ENCODE data around the gene XKR7.
"Not testable (repeated sequence)": the region's sequence is repeated elsewhere in the genome, so short reads cannot be mapped to it uniquely, and the experiment has no call there.

Gene XKR7, protein sequence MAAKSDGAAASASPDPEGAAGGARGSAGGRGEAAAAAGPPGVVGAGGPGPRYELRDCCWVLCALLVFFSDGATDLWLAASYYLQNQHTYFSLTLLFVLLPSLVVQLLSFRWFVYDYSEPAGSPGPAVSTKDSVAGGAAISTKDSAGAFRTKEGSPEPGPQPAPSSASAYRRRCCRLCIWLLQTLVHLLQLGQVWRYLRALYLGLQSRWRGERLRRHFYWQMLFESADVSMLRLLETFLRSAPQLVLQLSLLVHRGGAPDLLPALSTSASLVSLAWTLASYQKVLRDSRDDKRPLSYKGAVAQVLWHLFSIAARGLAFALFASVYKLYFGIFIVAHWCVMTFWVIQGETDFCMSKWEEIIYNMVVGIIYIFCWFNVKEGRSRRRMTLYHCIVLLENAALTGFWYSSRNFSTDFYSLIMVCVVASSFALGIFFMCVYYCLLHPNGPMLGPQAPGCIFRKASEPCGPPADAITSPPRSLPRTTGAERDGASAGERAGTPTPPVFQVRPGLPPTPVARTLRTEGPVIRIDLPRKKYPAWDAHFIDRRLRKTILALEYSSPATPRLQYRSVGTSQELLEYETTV

GRCh38 chr20:31967830-31968249 is at the start of gene XKR7:
TSS of gene XKR7 (plus strand) at chr20:31968151. CDS start at chr20:31968176, 25 bp downstream.
- peak; percentile 18 for DNase-seq

DNA sequence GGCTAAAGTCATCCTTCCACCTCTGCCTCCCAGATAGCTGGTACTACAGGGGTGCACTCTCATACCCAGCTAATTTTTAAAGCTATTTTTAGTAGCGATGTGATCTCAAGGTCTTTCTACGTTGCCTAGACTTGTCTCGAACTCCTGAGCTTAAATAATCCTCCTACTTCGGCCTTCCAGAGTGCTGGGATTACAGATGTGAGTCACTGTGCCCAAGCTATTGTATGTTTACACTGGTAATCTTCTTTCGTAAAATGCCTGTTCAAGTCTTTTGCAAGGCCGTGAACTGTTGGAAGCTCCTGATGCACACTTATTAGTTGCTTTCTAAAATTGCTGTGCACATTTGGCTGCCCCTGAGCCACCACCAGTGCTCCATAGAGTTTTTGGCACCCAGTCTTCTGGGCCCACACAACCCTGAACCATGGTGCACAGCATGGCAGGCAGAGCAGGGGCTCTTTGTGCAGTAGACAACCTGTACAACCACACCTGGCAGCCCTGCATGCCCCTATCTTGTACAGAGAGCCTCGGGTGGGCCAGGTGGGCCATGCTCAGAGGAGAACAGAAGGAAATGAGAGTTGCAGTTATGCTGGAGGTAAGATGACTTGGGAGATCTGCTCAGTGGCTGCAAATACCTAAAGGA is 49.4 kb upstream of the XKR7 start:
- DNase-seq, result peak; percentile 12

- no peak for DNase-seq
Observed at GRCh38 chr20:31919410-31920155, 48.4 kb upstream of the XKR7 start.

DNA sequence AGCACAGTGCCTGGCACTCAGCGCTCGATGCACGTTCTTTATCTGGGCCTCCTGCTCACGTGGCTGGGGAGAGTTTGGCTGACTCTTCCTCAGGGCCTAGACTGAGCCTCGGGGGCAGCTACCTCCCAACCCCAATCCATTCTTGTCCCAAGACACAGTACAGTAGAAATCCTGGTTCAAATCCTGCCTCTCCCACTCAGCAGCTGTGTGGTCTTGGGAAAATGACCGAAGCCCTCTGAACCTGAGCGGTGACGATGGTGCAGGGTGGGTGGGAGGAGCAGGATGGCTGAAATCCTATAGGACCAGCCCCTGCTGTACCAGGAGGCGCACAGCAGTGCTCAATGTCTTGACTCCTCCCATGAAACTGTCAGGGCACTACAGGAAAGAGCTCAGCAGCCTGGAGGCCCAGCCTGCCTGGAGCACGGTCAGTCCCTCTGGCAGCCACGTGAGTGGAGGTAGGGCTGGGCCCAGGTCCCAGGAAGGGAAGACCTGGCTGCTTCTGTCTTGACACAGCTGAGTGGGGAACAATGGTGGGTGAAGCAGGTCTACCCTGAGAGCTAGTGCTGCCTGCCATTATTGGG is 47.6 kb upstream of the XKR7 start:
- DNase-seq, result no peak

- not testable (repeated sequence) for DNase-seq
Observed at GRCh38 chr20:31921480-31921879, 46.5 kb upstream of the XKR7 start.

GRCh38 chr20:31922181-31922580 is 45.8 kb upstream of the XKR7 start:
- peak; percentile 16 for DNase-seq

GRCh38 chr20:31922588-31922987 is 45.4 kb upstream of the XKR7 start:
- DNase-seq, result no peak

DNA sequence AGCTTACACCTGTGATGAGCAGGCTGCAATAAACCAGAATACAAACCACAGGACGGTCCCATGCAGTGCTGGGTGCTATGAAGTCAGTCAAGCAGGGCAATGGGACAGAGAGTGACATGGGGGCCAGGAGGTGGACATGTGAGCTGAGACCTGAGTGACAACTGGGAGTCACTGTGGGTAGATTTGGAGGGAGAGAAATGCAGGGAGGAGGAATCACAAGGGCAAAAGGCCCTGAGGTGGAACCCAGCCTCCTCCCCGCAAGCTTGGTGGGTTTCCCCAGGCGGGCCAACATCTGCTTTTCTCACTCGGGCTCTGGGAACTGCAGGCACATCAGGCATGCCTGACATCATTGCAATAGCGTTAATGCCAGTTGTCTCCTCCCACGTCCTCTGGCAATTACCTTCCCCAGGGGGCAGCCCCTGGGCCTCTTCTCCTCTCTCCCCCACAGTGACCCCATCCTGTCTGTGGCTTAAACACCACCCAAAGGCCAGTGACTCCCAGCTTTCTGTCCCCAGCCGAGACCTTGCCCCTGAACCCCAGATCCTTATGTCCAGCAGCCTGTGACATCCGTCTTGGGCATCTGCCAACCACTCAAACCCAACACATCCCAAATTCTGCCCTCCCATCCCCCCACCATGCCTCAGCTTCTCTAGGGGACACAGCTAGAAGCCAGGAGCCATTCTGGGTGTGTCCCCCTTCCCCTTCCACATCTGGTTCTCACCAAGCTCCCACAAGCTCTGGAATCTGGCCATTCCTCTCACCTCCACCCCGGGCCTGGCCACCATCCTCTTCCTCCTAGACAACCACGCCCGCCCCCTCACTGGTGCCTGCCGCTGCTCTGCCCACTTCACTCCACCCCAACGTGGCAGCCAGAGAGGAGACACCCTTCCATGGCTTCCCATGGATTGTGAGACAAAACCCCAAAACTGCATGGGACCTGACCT is 44.3 kb upstream of the XKR7 start:
- peak; percentile 88 for DNase-seq

- DNase-seq, result no peak
Observed at GRCh38 chr20:31924561-31924960, 43.4 kb upstream of the XKR7 start.

DNA sequence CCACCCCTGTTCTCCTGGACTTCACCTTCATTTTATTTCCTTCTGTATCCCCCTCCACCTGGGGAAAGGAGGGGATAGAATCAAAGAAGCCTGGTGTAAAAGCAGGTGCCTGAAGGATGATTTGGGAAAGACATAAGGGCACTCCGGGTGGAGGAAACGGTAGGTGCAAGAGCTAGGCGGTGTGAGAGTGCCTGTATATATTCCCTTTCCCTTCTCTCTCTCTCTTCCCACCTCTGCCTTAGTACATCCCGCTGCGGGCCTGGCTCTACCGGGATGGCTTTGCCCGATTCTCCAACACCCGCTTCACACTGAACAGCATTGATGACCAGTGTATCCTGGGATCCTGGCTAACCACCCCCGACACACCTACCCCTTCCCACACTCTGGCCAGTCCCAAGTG is 42.3 kb upstream of the XKR7 start:
- no peak for DNase-seq

DNA sequence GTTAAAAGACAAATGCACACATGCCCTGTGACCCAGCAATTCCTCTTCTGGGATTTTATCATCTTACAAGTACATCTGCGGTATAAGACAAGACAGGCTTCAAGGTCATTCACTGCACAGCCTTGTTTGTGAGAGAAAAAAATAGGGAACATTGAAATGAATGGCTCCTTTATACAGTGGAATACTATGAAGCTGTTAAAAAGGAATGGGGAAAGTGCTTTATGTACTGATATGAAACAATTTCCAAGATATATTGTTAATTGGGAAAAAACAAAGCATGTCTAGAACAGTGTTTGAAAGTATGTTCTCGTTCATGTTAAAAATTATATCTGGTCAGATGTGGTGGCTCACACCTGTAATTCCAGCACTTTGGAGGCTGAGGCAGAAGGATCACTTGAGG is 41.5 kb upstream of the XKR7 start:
- no peak for DNase-seq

DNA sequence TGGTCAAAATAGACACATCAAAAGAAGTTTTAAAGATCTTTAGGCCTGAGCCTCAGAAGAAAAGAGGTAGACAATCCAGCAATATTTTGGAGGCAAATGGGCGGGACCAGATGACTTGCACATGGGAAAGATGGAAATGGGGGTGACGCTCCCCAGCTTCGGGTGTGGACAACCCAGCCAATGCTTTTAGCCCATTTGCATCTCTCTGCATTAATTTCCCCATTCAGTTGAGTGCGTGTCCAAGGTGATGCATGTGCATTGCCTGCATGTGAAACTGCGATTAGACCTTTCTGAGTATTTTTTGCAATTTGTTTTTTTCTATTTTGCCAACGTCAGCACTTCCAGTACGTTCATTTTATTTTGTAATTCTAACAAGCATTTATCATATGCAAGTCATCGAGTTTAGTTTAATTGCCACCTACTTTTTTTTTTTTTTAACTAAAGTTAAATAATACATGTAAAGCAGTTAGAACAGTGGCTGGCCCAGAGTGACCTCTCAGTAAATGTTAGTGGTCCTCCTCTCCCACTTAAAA is 40.3 kb upstream of the XKR7 start:
- DNase-seq, result no peak

DNA sequence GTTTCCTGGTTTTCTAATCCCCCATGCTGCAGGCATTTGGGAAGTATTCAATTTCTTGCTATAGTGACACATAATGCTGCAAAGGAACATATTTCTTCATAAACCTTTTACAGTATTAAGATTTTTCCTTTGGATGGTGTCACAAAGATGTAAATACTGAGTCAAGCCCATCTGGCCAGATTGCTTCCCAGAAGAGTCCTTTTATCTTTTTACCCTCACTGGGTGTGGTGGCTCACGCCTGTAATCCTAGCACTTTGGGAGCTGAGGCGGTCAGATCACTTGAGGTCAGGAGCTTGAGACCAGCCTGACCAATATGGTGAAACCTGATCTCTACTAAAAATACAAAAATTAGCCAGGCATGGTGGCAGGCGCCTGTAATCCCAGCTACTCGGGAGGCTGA is 38.3 kb upstream of the XKR7 start:
- not testable (repeated sequence) for DNase-seq

- DNase-seq, result peak; percentile 24
Observed at GRCh38 chr20:31930779-31931178, 37.2 kb upstream of the XKR7 start.

GRCh38 chr20:31933698-31934097 is 34.3 kb upstream of the XKR7 start:
- DNase-seq, result no peak

- DNase-seq, result no peak
Observed at GRCh38 chr20:31934491-31934890, 33.5 kb upstream of the XKR7 start.

DNA sequence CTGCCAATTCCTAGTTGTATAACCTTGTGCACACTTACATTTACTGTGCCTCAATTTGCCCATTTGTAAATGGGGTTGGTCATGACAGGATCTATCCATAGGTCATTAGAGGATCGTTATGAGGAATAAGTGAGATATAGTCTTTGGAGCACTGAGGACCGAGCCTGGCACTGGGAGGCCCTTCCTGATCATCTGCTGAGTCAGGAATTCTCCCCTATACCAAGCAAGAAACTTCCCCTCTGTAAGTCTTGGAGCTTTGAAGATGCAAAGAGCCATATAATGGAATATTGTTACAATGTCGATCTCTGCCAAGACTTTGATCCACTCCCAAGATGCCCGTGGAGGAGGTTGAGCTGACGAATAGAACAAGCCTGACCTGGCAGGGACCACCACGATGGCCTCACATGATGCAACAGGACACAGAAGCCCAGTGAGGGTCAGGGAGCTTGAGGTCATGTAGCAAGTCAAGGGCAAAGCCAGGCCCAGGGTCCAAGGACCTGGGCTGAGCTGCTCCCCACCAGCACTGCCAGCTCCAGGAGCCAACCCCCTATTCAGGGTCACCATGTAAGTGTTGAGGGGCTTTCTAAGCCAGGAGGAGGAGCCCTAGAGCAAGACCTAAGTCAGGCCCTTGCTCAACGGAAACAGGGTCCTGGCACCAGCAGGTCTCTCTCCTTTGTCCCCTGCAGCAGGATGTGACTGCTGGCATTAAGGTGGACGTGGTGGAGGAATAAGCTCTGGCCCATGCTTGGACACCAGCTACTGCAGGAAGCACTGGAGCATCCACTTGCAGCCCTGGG is 32.8 kb upstream of the XKR7 start:
- DNase-seq, result no peak

DNA sequence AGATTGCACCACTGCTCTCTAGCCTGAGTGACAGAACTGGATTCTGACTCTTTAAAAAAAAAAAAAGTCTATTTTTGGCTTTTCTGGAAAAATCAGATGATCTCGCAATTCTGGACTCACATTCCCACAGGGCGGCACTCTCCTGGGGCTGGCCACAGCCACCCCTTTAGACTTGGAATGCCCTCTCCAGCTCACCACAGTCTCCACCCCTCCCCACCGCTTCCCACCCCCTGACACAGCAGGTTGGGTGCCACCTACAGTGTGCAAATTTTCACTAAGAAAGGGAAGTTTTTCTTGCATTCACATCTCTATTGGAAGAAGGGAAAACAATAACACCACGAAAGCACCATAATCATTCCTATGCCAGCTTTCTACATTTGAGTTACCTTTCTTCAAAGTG is 31.5 kb upstream of the XKR7 start:
- no peak for DNase-seq

GRCh38 chr20:31937820-31938219 is 30.1 kb upstream of the XKR7 start:
- no peak for DNase-seq

DNA sequence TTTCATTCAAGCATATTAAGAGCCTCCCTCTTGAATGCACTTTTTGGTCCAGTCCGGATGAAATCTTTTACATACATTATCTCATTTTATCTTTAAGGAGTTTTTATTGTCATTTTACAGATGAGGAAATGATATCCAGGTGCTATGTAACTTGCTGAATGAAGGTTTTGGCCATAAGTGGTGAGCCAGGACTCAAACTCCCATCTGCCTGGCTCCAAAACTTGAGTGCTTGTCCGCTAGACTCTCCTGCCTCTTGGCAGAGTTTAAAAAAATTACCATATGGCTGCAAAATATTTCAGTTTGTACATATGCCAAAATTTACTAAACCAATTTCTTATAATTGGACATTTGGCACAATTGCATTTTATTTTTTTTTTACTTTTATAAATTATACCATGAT is 28.3 kb upstream of the XKR7 start:
- no peak for DNase-seq

- no peak for DNase-seq
Observed at GRCh38 chr20:31943052-31943471, 24.9 kb upstream of the XKR7 start.
